Stomach (tissue), 4 donors: ENCODE measurements around the gene CCDC13.

ENCODE experiments used
- CTCF ChIP-seq, 7 experiments: fragments of 450-650 bp in 4 of 7; fragments of 200-600 bp in 3 of 7; sonication (generic) in 3 of 7; IDR thresholded peaks; one replicate each; pipeline ENCODE4 v1.5.1; 2016 to 2019; ENCODE audit warnings: antibody characterized with exemption in 7 of 7, control low read depth in 2 of 7, mild to moderate bottlenecking in 1 of 7
- EP300 ChIP-seq: sonication (generic); formaldehyde crosslinking; IDR thresholded peaks from one replicate; pipeline ENCODE4 v1.6.1; 2017; ENCODE audit warnings: antibody characterized with exemption
- POLR2A ChIP-seq, 4 donors: fragments of 450-650 bp; IDR thresholded peaks; one replicate each; pipeline ENCODE4 v1.6.1; 2016; ENCODE audit warnings: antibody characterized with exemption in 4 of 4, control low read depth in 2 of 4, mild to moderate bottlenecking in 1 of 4, moderate library complexity in 1 of 4
- POLR2AphosphoS5 ChIP-seq, 3 donors: sonication (generic); formaldehyde crosslinking; IDR thresholded peaks; one replicate each; pipeline ENCODE4 v1.6.1; 2016; ENCODE audit warnings: antibody characterized with exemption in 3 of 3

GRCh38 chr3:42814246-42814645, 41.2 kb upstream of the CCDC13 start:
- TF ChIP-seq POLR2A (IDR thresholded peaks at IDR 0.05) (no peak), CTCF (IDR thresholded peaks at IDR 0.05) (no peak), EP300 (no peak), POLR2AphosphoS5 (IDR thresholded peaks at IDR 0.05) (no peak)
